Stimulated activated naive B cell treated with anti-CD40 and anti-IgM and Interleukin-4, amounts not matched to agents 10 μg/mL and 1 μg/mL and 100 μg/mL, for 72 hours (primary cell): ENCODE data around the gene BACE2.
"Not testable (repeated sequence)": the region's sequence is repeated elsewhere in the genome, so short reads cannot be mapped to it uniquely, and the experiment has no call there.

ENCODE experiments used
- ATAC-seq, 2 donors: fragments of 150-1000 bp; cut with Tn5 transposase; replicated peaks; 2 replicates each; pipeline ENCODE4 v1.10.0; 2021; ENCODE audit warnings: moderate library complexity in 1 of 2
- DNase-seq: peaks from one replicate; pipeline ENCODE4 v3.0.0; 2021
- H3K27ac Mint-ChIP-seq: one replicate; pipeline ENCODE4 v1.8.0; 2022; ENCODE audit warnings: mild to moderate bottlenecking, mixed read lengths
- H3K27me3 Mint-ChIP-seq, 2 donors: one replicate each; pipeline ENCODE4 v1.8.0; 2022; ENCODE audit warnings: mixed read lengths in 2 of 2
- H3K36me3 Mint-ChIP-seq, 2 donors: one replicate each; pipeline ENCODE4 v1.8.0; 2022; ENCODE audit warnings: mixed read lengths in 2 of 2, mild to moderate bottlenecking in 1 of 2
- H3K4me1 Mint-ChIP-seq, 2 donors: one replicate each; pipeline ENCODE4 v1.8.0; 2022; ENCODE audit warnings: mixed read lengths in 2 of 2, mild to moderate bottlenecking in 1 of 2
- H3K4me3 Mint-ChIP-seq, 2 donors: one replicate each; pipeline ENCODE4 v1.8.0; 2022; ENCODE audit warnings: mild to moderate bottlenecking in 2 of 2, mixed read lengths in 2 of 2, moderate library complexity in 1 of 2
- H3K9me3 Mint-ChIP-seq, 2 donors: one replicate each; pipeline ENCODE4 v1.8.0; 2022; ENCODE audit warnings: mixed read lengths in 2 of 2, mild to moderate bottlenecking in 1 of 2

Gene BACE2

DNA sequence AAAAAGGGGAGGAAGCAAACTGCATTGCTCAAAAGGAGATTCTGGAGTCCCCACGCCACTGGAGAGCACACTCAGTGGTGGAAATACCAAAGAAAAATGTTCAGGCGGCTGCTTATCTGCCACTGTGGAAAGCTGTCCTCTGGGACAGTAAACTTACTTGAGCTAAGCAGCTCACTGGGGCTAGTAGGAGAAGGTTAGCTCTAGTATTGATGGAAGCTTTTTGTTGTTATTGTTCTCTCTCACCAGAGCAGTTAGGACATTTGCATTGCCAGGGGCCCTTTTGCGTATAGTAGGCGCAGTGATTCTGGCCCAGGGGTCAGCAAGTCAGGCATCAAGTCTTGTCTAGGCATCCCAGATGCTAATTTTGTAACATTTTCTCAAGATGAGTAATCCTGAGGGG, 15.6 kb downstream of the BACE2 start:
- no peak overlapping the region for H3K27ac Mint-ChIP-seq
- H3K36me3 Mint-ChIP-seq = peaks cover 2 to 4% of the 10 kb centered on the region in 2 donors
- peaks cover 12 to 13% of the 10 kb centered on the region in 2 donors for H3K27me3 Mint-ChIP-seq
- no peaks in the 10 kb centered on the region for H3K9me3 Mint-ChIP-seq
- peaks cover 10 to 19% of the 10 kb centered on the region in 2 donors for H3K4me1 Mint-ChIP-seq
- no peak for DNase-seq
- no peak for ATAC-seq
- H3K4me3 Mint-ChIP-seq = no peak overlapping the region

DNA sequence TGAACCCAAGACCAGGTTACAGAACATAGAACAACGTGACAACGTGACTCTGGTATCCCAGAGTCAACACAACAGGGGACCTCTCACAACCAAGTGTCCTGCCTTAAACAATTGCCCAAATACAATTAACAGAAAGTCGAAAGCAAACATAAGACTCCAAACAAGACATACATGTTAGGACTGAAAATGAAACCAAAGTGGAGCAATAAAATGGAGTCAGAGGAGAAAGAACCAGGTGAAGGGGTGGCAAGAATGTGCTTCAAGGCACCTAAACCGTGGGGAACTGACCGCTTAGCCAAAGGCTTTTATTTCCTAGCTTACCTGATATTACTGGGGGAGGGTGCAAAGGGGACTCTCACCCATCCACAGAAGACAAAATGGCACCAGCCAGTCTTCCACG, 17.8 kb downstream of the BACE2 start:
- peaks cover 6 to 7% of the 10 kb centered on the region in 2 donors for H3K9me3 Mint-ChIP-seq
- DNase-seq (no peak), ATAC-seq (no peak)
- no peak overlapping the region for H3K4me3 Mint-ChIP-seq
- peaks cover 5 to 13% of the 10 kb centered on the region in 2 donors for H3K36me3 Mint-ChIP-seq
- H3K27ac Mint-ChIP-seq = no peak overlapping the region
- peaks cover 0 to 4% of the 10 kb centered on the region in 2 donors for H3K27me3 Mint-ChIP-seq
- peaks cover 7 to 17% of the 10 kb centered on the region in 2 donors for H3K4me1 Mint-ChIP-seq

DNA sequence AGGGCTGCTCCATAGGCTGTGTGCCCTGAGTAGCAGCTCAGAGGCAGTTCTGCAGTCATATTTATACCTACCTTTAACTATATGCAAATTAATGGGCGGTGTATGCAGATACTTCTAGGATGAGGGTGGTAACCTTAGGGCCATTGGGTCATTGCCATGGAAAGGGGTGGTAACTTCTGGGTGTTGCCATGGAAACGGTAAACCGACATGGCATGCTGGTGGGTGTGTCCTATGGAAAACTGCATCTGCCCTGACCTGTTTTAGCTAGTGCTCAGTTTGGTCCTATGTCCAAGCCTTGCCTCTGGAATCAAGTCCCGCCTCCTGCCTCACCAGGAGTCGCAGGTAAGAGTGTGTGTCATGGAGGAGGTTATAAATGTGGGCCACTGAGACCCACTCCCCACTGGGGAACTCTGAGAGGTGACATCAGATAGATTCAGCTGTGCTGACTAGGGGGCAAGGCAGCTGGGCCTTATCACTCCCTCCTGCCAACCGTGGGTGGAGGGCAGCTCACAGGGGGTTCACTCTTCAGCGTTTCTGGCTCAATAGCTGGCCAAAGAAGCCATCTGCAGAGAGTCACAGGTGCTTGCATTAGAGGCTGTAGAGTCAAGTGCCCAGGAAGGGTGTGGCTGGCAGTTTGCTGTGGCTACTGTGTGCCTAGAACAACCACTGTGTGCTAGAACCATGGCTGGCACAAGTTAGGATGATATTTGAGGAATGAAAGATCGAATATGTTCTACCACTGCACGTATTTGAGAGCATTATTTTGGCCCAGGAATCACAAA, 19.0 kb downstream of the BACE2 start:
- Mint-ChIP-seq H3K4me3 (no peak overlapping the region), H3K36me3 (peaks cover 5 to 11% of the 10 kb centered on the region in 2 donors), H3K27me3 (no peaks in the 10 kb centered on the region), H3K9me3 (peaks cover 6 to 7% of the 10 kb centered on the region in 2 donors), H3K27ac (no peak overlapping the region), H3K4me1 (peaks cover 7 to 20% of the 10 kb centered on the region in 2 donors)
- DNase-seq (no peak), ATAC-seq (no peak)

DNA sequence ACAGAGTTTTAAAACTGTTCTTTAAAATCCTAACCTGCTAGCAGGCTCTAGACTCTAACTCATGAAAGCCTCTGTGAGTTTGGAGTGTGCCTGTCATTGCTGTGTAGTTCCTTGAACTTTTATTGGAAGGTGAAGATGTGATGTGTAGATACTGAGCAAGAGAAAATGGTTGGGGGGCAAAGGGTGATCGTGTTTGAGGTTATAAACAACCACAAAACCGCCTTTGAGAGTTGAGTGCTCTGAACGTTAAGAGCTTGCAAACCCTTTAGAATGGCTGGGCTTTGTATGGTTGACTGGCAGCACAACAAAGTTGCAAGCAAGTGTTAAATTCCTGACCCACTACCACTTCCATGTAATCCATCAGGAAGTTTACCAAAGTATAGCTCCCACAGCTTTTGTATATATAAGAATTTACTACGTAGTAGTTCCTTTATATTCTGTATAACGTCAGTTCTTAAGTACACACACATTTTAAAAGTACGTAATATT, 19.6 kb downstream of the BACE2 start:
- Mint-ChIP-seq H3K36me3 (peaks cover 5 to 12% of the 10 kb centered on the region in 2 donors), H3K27ac (no peak overlapping the region), H3K27me3 (no peaks in the 10 kb centered on the region), H3K9me3 (peaks cover 6 to 7% of the 10 kb centered on the region in 2 donors), H3K4me3 (no peak overlapping the region), H3K4me1 (peaks cover 7 to 21% of the 10 kb centered on the region in 2 donors)
- no peak for ATAC-seq
- no peak for DNase-seq

DNA sequence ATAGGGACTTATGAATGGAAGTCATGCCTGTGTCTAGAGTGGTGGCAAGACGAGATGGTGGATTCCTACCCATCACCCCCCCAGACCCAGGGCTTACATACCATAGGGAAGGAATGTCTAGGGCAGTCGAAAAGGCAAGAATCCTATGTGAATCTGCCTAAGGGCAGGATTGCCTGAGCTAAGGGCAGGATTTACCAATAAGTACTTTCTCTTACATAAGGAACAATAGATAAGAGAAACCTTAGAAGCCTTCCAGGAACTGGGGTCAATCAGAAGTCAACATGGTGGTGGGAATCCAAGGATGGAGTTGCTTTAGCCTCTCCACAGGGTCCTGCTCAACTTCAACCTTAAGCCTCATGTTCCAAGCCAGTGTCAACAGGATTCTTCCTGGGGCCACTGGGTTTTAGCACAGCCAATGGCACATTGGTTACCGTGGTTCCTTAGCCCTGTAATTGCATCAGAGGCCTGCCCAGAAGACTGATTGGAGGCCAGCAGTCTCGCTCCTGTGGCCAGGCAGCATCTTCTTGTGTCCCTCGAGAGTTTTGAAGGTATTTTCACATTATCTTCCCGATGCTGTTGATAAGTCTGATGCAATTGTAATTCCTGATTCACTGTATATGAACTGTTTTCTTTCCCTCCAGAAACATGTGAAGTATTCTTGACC, 20.7 kb downstream of the BACE2 start:
- Mint-ChIP-seq H3K27me3 (no peaks in the 10 kb centered on the region), H3K4me3 (no peak overlapping the region), H3K4me1 (peaks cover 7 to 22% of the 10 kb centered on the region in 2 donors), H3K9me3 (peaks cover 6 to 7% of the 10 kb centered on the region in 2 donors), H3K36me3 (peaks cover 5 to 12% of the 10 kb centered on the region in 2 donors), H3K27ac (no peak overlapping the region)
- DNase-seq = no peak
- ATAC-seq = no peak

DNA sequence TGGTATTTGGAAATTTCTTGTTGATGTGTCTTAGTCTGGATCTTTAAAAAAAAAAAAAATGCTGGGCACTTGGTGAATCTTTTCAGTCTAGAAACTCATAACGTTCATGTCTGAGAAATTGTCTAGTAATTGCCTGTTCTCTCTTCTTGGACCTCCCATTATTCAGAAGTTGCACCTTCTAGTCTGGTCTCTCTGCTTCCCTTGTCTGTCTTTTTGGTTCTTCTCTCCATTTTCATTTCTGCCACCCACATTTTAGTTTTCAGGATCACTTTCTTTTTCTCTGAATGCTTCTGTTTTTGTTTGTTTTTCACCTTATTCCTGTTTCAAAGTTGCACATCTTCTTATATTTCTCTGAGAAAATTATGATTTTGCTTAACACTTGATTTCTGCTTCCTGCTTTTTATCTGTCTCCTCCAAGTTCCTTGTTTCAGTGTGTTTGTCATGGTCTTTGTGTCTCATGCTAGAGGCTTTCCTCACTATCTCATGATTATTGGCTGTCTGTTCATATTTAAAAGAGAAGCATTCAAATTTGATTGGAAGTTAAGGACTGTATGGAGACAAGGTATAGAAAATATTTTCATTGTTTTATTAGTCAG, 21.3 kb downstream of the BACE2 start:
- Mint-ChIP-seq H3K9me3 (peaks cover 6 to 7% of the 10 kb centered on the region in 2 donors), H3K27me3 (no peaks in the 10 kb centered on the region), H3K4me1 (peaks cover 9 to 22% of the 10 kb centered on the region in 2 donors), H3K36me3 (peaks cover 5 to 12% of the 10 kb centered on the region in 2 donors), H3K4me3 (no peak overlapping the region), H3K27ac (no peak overlapping the region)
- DNase-seq (no peak), ATAC-seq (no peak)

DNA sequence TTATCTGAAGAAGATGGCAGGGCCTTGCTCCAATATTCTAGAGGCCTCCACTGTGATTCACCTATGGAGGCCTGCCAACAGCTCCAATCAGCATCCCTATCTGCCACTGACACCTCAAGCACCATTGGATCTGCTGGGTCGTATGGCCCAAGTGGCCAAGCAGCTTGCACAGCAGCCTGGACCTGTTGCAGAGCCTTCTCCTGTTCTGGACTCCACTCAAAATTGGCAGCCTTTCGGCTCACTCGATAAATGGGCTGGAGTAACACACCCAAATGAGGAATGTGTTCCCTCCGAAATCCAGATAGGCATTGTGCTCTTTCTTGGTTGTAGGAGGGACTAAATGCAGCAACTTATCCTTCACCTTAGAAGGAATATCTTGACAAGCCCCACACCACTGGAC, 24.6 kb downstream of the BACE2 start:
- H3K4me1 Mint-ChIP-seq = peaks cover 27 to 31% of the 10 kb centered on the region in 2 donors
- H3K27ac Mint-ChIP-seq, DNase-seq, H3K27me3 Mint-ChIP-seq, H3K9me3 Mint-ChIP-seq, H3K4me3 Mint-ChIP-seq, ATAC-seq: not testable (repeated sequence)
- H3K36me3 Mint-ChIP-seq = peaks cover 5 to 12% of the 10 kb centered on the region in 2 donors

DNA sequence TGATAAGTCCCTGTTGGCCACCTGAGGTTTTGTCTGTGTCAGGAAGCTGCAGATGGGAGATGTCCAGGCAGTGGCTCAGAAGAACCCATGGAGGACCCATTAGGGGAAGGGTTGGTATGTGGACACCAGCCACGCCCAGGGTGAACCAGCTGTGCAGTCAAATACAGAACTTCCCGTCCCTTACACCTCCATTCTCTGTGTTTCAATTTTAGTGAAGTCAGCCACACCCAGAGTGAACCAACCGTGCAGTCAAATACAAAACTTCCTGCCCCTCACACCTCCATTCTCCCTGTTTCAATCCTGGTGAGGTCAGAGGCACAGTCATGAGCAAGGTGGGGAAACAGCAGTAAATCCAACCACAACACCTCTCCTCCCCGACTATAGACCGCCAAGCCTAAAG, 27.4 kb downstream of the BACE2 start:
- ATAC-seq = peak; percentile 63 to 71
- H3K27ac Mint-ChIP-seq = no peak overlapping the region

DNA sequence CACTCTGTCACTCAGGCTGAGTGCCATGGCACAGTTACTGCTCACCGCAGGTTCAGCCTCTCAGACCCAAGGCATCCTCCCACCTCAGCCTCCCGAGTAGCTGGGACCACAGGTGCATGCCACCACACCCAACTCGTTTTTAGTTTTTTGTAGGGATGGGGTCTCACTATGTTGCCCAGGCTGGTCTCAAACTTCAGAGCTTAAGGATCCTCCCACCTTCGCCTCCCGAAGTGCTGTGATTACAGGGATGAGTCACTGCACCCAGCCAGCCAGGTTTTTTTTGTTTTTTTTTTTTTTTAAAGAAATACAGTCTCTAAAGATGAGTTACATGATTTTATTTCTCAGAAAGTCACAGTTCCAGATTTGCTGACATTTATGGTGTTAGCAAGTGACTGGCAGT, 29.0 kb downstream of the BACE2 start:
- ATAC-seq (no peak), DNase-seq (no peak)
- peaks cover 2 to 4% of the 10 kb centered on the region in 2 donors for H3K36me3 Mint-ChIP-seq
- no peak overlapping the region for H3K27ac Mint-ChIP-seq
- H3K27me3 Mint-ChIP-seq = peaks cover under 1 to 7% of the 10 kb centered on the region in 2 donors
- H3K4me3 Mint-ChIP-seq = no peak overlapping the region
- H3K4me1 Mint-ChIP-seq = peaks cover 19 to 23% of the 10 kb centered on the region in 2 donors
- H3K9me3 Mint-ChIP-seq = no peaks in the 10 kb centered on the region

More for the DNA sequence above, 27.4 kb downstream of the BACE2 start:
- H3K27me3 Mint-ChIP-seq = peaks cover 0 to under 1% of the 10 kb centered on the region in 2 donors
- DNase-seq = no peak
- peaks cover 0 to 6% of the 10 kb centered on the region in 2 donors for H3K36me3 Mint-ChIP-seq
- no peaks in the 10 kb centered on the region for H3K9me3 Mint-ChIP-seq
- no peak overlapping the region for H3K4me3 Mint-ChIP-seq
- H3K4me1 Mint-ChIP-seq = peaks cover 22 to 23% of the 10 kb centered on the region in 2 donors

DNA sequence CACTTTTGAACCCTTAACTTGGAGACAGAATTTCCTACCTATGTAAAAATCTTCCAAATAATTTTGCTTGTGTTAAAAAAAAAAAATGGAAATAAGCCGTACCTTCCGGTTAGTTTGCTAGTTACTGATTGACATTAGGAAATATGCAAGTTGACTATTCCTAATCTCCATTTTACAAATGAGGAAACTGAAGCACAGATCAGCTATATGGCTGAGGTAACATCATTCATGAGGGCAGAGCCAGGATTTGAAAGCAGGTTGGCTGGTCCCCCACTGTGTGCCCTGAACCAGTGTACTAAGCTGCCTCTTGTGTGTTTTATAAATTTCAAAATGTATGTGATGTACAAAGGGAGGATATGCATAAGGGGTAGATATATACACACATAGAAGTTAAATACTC, 29.6 kb downstream of the BACE2 start:
- peaks cover 6 to 11% of the 10 kb centered on the region in 2 donors for H3K27me3 Mint-ChIP-seq
- DNase-seq (no peak), ATAC-seq (no peak)
- H3K9me3 Mint-ChIP-seq = no peaks in the 10 kb centered on the region
- H3K4me1 Mint-ChIP-seq = peaks cover 20 to 23% of the 10 kb centered on the region in 2 donors
- no peak overlapping the region for H3K4me3 Mint-ChIP-seq
- no peak overlapping the region for H3K27ac Mint-ChIP-seq
- H3K36me3 Mint-ChIP-seq = peaks cover 4% of the 10 kb centered on the region in 2 donors

DNA sequence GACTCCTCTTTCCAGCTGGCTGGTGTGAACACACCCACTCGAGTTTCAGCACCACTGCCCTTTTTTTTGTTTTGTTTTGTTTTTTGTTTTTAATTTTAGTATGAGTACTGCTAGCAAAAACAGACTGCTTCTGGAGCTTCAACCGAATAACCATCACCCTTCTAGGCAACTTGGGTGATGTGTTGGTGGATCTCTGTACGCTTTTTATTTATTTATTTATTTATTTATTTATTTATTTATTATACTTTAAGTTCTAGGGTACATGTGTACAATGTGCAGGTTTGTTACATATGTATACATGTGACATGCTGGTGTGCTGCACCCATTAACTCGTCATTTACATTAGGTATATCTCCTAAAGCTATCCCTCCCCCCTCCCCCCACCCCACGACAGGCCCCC, 30.7 kb downstream of the BACE2 start:
- not testable (repeated sequence) for H3K9me3 Mint-ChIP-seq, ATAC-seq, H3K27ac Mint-ChIP-seq, H3K4me3 Mint-ChIP-seq, H3K36me3 Mint-ChIP-seq, DNase-seq
- H3K27me3 Mint-ChIP-seq = peaks cover 15 to 18% of the 10 kb centered on the region in 2 donors
- peaks cover 21 to 23% of the 10 kb centered on the region in 2 donors for H3K4me1 Mint-ChIP-seq

DNA sequence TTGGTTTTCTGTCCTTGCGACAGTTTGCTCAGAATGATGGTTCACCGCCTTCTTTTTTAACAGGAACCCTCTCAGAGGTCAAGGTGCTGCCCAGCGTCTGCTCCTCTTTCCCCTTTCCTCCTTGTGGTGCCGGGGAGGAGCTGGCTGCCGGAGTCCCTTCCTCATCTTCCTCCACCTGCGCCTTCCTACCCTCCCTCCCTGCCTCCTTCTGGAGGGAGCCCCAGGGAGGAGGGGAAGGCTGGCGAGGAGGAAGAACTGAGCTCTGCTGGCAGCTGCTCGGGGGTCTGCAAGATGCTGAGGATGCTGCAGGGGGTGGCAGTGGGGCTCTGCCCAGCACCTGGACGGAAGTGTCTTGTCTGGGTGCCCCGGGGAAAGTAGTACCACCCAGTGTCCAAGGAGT, 31.2 kb downstream of the BACE2 start:
- Mint-ChIP-seq H3K27ac (no peak overlapping the region), H3K27me3 (peaks cover 16 to 21% of the 10 kb centered on the region in 2 donors)

DNA sequence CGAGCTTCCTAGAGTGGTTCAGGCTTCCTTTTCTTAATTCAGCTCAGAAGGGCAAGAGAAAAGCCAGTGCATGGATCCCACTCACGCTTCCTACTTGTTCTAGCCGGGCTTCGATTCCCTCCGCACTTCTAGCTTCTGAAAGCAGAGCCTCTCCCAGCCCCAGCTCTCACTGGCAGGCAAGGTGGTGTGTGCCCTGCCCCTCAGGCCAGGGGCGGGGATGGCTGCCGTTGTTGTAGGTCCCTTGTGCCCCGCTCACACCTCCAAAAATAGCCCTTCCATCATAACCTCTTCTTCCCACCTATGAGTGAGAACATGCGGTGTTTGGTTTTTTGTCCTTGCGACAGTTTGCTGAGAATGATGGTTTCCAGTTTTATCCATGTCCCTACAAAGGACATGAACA, 31.6 kb downstream of the BACE2 start:
- peaks cover 16 to 21% of the 10 kb centered on the region in 2 donors for H3K27me3 Mint-ChIP-seq
- H3K27ac Mint-ChIP-seq = no peak overlapping the region
- H3K9me3 Mint-ChIP-seq = no peaks in the 10 kb centered on the region
- peaks cover 19 to 21% of the 10 kb centered on the region in 2 donors for H3K4me1 Mint-ChIP-seq
- DNase-seq (no peak), ATAC-seq (no peak)
- H3K4me3 Mint-ChIP-seq = no peak overlapping the region
- peaks cover 4% of the 10 kb centered on the region in 2 donors for H3K36me3 Mint-ChIP-seq

More for the DNA sequence above, 31.2 kb downstream of the BACE2 start:
- Mint-ChIP-seq H3K4me3 (no peak overlapping the region), H3K4me1 (peaks cover 21 to 23% of the 10 kb centered on the region in 2 donors), H3K9me3 (no peaks in the 10 kb centered on the region), H3K36me3 (peaks cover 4% of the 10 kb centered on the region in 2 donors)
- no peak for DNase-seq
- no peak for ATAC-seq

DNA sequence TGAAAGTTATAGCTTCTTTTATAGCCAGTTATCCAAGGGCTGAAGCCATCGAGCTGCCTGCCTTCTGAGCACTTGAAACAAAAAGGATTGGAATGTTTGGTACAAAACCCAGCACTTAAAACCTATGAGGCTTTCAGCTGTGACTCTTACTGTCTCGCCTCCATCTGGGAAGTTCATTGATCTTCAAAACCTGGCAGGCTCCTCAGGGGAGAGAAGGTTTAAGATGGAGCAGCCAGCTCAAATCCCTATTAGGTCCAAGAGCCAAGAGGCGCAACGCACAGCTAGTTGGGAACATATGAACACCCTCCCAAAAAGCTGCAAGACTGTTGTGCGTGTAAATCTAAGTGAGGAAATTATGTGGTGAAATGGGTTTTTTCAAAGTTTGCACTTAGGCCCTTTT, 33.4 kb downstream of the BACE2 start:
- peaks cover 16 to 21% of the 10 kb centered on the region in 2 donors for H3K27me3 Mint-ChIP-seq
- H3K4me3 Mint-ChIP-seq = no peak overlapping the region
- no peak for DNase-seq
- peaks cover 4% of the 10 kb centered on the region in 2 donors for H3K36me3 Mint-ChIP-seq
- H3K9me3 Mint-ChIP-seq = no peaks in the 10 kb centered on the region
- ATAC-seq = no peak
- H3K4me1 Mint-ChIP-seq = peaks cover 4 to 9% of the 10 kb centered on the region in 2 donors
- H3K27ac Mint-ChIP-seq = no peak overlapping the region
